ENCODE data around the gene BMP7.
"Not testable (repeated sequence)": the region's sequence is repeated elsewhere in the genome, so short reads cannot be mapped to it uniquely, and the experiment has no call there.

BMP7 gene

DNA sequence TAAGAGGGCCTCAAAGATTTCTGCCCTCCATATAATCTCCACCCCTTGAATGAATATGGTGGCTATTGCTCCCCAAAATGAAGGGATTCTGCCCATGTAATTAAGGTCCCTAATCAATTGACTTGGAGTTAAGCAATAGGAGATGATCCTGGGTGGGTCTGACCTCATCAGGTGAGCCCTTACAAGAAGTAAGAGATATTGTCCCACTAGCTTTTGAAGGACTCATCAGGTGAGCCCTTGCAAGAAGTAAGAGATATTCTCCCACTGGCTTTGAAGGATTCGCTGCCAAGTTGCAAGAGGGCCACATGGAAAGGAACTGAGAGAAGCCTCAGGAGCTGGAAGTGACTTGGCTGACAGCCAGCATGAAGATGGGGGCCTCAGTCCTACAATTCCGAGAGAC is 103.4 kb downstream of the BMP7 start:
- no peak for DNase-seq

DNA sequence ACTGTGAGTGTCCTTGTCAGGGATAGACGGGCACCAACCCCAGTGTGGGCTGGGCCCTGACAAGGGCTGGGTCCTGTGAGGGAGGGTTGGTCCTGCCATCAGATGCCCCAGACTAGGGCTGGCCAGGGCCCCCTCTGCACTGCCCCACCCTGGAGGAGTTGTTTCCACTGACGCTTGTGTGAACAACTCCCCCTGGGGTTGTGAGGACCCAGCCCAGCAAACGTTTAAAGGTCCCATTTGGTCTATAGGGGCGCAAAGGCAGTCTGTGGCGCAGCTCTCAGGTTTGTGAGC is 104.1 kb downstream of the BMP7 start:
- DNase-seq, result no peak

DNA sequence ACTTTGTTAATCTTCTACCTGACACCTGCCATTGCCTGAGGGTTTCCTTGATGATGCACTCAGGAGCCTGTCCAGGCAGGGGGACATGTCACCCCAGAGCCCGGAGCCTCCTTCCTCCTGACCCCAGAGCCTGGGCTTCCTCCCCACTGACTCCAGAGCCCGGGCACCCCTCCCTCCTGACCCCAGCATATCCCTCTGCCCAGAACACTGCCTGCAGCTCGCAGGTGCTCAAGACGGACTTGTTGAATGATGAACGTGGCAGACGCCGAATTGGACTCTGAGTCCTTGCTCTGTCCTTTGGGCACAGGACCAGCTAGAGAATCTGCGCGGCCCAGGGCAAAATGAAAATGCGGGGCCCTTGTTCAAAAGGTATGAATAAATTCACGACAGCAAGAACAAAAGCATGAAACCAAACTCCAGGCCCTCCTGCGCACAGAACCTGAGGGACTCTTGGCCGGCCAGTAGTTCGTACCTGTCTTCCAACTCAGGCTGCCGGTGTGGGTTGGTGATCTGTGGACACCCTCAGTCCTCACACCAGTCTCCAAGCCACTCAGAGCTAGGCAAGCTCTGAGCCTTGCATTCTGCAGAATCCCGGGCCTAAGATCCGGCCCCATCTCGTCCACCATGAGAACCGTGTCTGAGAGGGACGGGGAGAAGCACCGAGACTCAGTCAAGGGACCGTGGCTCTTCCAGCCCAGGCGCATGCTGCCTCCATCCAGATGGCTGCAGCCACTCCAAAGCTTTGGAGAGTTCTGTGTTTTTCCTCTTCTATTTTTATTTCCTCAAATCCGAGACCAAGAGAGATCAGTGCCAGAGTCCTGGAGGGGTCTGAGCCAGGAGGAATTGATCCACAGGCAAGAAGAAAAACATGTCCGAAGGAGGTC is 104.7 kb downstream of the BMP7 start:
- no peak for DNase-seq

GRCh38 chr20:57160985-57161384 is 105.5 kb downstream of the BMP7 start:
- DNase-seq, result no peak

GRCh38 chr20:57159945-57160610 is 106.4 kb downstream of the BMP7 start:
- DNase-seq, result no peak

DNA sequence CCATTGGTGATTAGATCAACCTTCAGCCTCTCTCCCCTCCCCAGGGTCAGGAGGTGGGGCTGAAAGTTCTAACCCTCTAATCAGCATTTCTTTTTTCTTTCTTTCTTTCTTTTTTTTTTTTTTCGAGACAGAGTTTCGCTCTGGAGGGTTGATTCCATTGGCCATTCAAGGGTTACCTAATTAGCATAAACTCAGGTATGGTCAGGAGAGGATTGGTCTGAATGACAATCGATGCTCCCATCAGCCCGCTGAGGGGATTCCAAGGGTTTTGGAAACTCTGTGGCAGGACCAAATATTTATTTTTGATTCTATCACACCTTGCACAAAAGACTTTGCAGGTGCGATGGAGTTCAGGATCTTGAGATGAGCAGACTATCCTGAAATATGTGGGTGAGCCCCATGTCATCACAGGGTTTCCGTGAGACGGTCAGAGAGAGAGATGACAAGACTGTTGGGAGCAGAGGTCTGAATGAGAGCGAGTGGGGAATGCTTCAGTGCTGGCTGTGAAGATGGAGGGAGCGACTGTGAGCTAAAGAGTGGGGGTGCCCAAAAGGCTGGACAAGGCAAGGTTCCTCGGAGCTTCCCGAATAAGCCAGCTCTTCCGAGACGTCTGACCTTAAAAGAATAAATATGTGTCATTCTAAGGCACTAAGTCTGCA is 107.1 kb downstream of the BMP7 start:
- no peak for DNase-seq

DNA sequence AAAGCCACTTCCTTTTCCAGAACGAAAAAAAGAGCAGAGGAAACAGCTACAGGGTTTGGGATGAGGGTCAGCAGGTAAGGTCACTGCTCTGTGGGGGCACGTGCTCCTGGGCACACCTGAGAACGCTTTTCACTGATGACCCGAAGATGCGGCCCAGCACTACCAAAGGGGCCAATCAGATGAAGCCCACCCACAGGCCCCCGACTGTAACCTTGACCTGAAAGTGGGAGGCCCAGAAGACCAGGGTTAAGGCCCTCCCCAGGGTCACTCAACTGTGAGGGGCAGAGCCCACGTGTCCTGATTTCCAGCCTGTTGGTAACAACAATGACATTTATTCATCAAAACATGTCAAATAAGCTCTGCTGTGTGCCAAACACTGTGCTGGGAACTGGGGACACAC is 108.0 kb downstream of the BMP7 start:
- no peak for DNase-seq

DNA sequence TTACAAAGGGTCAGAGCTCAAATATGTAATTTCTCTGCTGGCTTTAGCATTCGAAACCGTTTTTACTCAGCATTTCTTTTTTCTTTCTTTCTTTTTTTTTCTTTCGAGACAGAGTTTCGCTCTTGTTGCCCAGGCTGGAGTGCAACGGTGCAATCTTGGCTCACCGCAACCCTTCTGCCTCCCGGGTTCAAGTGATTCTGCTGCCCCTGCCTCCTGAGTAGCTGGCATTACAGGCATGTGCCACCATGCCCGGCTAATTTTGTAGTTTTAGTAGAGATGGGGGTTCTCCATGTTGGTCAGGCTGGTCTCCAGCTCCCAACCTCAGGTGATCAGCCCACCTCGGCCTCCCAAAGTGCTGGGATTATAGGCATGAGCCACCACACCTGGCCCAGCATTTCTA is 108.7 kb downstream of the BMP7 start:
- not testable (repeated sequence) for DNase-seq

DNA sequence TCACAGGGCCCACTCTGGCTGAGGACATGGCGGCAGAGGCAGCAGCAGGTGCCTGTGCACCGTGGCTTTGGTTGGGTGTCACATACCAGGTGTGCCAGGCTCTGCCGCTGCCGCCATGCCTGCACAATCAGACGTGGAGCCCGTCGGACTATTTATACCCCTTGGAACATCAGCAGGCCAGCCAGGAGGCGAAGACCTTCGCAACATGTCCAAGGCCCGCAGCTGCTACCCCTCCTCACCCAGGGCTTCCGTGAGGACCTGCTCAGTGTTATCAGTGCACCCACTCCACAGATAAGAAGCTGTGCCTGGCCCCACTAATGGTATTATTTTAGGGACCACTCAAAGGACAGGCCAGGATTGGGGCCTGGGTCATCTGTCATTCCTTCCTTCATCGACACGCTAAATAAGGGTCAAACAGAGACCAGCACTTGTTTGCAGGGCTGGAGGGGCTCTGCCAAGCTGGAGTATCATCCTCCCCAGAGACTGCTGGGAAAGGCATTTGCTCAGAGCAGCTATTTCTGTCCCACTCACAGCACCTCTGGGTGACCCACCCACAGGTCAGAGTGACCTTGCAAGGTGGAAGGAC is 109.2 kb downstream of the BMP7 start:
- no peak for DNase-seq

DNA sequence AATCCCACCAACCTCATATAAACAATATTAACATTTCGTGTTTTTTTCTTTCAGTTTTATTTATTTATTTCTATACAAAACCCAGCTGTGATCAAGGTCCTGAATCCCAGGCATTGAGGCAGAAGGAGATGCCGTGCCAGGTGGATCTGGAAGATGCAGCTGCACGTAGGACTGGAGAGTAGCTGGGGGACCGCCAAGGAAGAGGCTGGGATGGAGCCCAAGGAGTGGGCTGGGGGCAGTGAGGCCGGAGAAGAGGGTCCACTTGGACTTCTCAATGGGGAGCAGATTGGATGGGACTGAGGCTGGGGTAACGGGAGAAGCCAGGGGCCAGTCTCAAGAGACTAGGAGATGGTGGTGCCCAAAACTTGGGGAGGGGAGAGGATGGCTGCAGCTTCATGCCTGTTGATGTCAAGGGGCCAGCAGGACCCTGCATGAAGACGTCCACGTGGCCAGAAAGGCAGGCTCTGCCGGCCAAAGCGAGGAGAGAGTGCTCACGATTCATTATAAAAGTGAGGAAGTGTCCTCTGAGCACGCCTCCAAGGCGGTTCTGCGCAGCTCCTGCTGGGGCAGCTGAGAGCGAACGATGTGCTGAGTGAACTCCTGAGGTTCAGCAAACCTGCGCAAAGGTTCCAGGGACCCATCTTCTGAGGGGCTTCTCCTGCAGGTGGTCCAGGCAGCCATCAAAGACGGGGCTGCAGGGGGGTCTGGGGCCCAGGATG is 110.3 kb downstream of the BMP7 start:
- DNase-seq, result no peak

- no peak for DNase-seq
Observed at GRCh38 chr20:57155415-57155814, 111.0 kb downstream of the BMP7 start.

- DNase-seq, result no peak
Observed at GRCh38 chr20:57153238-57153905, 113.1 kb downstream of the BMP7 start.

DNA sequence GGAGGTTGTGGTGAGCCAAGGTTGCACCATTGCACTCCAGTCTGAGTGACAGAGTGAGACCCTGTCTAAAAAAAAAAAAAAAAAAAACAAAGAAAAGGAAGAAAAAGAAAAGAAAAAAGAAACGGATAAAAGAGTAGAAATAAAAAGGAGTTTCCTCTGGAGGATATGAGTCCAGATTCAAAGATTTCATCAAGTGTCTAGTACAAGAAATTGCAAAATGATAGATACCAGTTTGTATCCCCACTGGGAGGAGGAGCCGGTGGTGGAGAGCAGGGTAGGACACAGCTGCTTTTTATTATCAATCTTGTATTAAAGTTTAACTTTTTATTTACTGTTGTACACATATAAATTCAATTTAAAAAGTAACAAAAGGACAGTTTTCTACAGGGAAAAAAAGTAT is 113.9 kb downstream of the BMP7 start:
- DNase-seq, result no peak

- no peak for DNase-seq
Observed at GRCh38 chr20:57150559-57150958, 115.9 kb downstream of the BMP7 start.

- DNase-seq, result no peak
Observed at GRCh38 chr20:57148263-57148662, 118.2 kb downstream of the BMP7 start.

GRCh38 chr20:57147185-57147584 is 119.3 kb downstream of the BMP7 start:
- no peak for DNase-seq

DNA sequence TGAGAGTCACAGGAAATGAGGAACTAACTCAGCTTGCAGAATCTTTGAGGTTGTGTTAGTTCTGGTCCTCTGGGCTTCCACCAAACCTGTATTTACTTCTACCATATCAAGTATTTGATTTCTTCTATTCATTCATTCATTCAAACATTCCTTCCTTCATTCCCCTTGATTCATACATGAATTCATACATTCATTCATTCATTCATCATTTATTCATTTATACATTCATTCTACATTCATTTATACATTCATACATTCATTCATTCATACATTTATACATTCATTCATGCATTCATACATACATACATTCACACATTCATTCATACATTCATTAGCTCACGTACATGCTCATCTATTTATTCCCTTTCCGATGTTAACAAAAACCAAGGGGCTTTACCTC is 120.3 kb downstream of the BMP7 start:
- no peak for DNase-seq

- DNase-seq, result no peak
Observed at GRCh38 chr20:57145089-57145631, 121.3 kb downstream of the BMP7 start.

GRCh38 chr20:57143173-57143572 is 123.3 kb downstream of the BMP7 start:
- no peak for DNase-seq

DNA sequence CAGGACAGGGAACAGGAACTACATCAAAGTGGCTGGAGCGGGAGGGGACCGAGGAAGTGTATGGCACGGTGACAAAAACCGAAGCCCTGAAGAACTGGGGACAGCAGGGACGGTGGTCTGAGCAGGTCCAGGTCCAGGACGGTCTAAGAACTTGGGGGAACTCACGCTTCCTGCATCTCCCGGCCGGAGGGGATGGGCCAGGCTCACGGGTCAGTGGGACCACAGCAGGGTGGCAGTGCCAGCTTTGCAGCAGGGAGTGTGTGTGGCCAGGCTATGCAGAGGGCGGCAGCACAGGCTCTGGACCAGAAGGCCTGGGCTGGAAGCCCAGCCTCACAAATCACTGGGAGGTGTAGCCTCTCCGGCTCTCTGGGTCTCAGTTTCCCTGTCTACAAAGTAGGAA is 123.8 kb downstream of the BMP7 start:
- DNase-seq, result no peak

GRCh38 chr20:57141492-57141891 is 124.9 kb downstream of the BMP7 start:
- DNase-seq, result no peak

DNA sequence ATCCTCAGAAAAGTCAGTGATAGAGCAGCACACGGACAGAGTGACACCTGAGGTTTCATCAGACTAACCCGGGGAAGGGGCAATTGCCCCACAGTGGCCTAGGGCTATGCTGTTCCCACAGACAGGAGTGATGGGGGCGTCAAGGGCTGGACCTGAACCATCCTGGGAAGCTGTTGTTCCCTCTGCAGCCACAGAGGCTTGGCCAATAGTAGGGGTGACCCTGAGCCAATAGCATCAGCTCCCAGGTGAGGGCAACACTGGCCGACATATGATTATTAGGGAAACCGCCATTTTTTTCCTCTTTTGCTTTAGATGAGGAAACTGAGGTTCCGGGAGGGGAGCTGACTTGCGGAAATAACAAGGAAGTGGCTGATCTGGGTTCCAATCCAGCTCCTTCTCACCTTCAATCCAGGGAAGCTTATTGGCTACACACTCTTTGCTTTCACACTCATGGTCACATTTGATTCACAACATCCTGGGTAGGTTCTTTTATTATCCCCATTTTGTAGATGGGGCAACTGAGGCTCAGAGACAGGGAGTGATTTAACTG is 126.0 kb downstream of the BMP7 start:
- DNase-seq, result no peak

All from CD4-positive, alpha-beta T cell treated with Interleukin-4 for 1 hour (primary cell).